DOHH2 (cell line): ENCODE results near the gene MCFD2.

Source experiments
- H3F3A ChIP-seq: fragments of 200-600 bp; sonication (generic), shearing (Covaris generic); 2 replicates; pipeline ENCODE4 v1.6.0; 2016; ENCODE audit warnings: antibody characterized with exemption, mild to moderate bottlenecking; ENCODE audit not compliant: control insufficient read depth, insufficient read depth
- H3K27ac ChIP-seq: fragments of 200-600 bp; sonication (generic); 2 replicates; pipeline ENCODE4 v1.5.1; 2014; ENCODE audit warnings: low read depth, mild to moderate bottlenecking, low read length, moderate library complexity
- H3K27me3 ChIP-seq: fragments of 200-600 bp; sonication (generic); 2 replicates; pipeline ENCODE4 v1.6.1; 2014; ENCODE audit warnings: mild to moderate bottlenecking, low read length, mixed read lengths; ENCODE audit not compliant: control insufficient read depth
- H3K36me3 ChIP-seq: fragments of 200-600 bp; sonication (generic); 2 replicates; pipeline ENCODE4 v1.6.1; 2014; ENCODE audit warnings: mild to moderate bottlenecking, low read length, moderate library complexity, mixed read lengths; ENCODE audit not compliant: control insufficient read depth
- H3K4me1 ChIP-seq: fragments of 200-600 bp; sonication (generic); 2 replicates; pipeline ENCODE4 v1.6.1; 2014; ENCODE audit warnings: mild to moderate bottlenecking, low read length, mixed read lengths; ENCODE audit not compliant: control insufficient read depth
- H3K4me2 ChIP-seq: fragments of 200-600 bp; sonication (generic); 2 replicates; pipeline ENCODE4 v1.6.0; 2014; ENCODE audit warnings: mild to moderate bottlenecking, low read length, moderate library complexity
- H3K4me3 ChIP-seq: fragments of 200-600 bp; sonication (generic); 2 replicates; pipeline ENCODE4 v1.5.1; 2014; ENCODE audit warnings: mild to moderate bottlenecking, low read length, mixed read lengths
- H3K79me2 ChIP-seq: fragments of 200-600 bp; sonication (generic); 2 replicates; pipeline ENCODE4 v1.6.1; 2014; ENCODE audit warnings: mild to moderate bottlenecking, low read length, mixed read lengths; ENCODE audit not compliant: control insufficient read depth
- H3K9me2 ChIP-seq: fragments of 200-600 bp; sonication (generic); replicated peaks from 2 replicates; pipeline ENCODE4 v1.6.1; 2014; ENCODE audit warnings: mild to moderate bottlenecking, low read length, mixed read lengths; ENCODE audit not compliant: control insufficient read depth
- H3K9me3 ChIP-seq: fragments of 200-600 bp; sonication (generic); 2 replicates; pipeline ENCODE4 v1.6.1; 2014; ENCODE audit warnings: antibody characterized with exemption, low read length, mixed read lengths; ENCODE audit not compliant: control insufficient read depth, insufficient read depth
- H4K20me1 ChIP-seq: fragments of 200-600 bp; sonication (generic); 2 replicates; pipeline ENCODE4 v1.6.0; 2014; ENCODE audit warnings: low read depth, mild to moderate bottlenecking, antibody characterized with exemption, low read length, moderate library complexity; ENCODE audit not compliant: control insufficient read depth, insufficient read depth
- CTCF ChIP-seq: fragments of 200-600 bp; sonication (generic); IDR thresholded peaks from one replicate; pipeline ENCODE4 v1.5.1; 2014; ENCODE audit warnings: antibody characterized with exemption, mild to moderate bottlenecking, low read depth, low read length; ENCODE audit not compliant: poor library complexity, severe bottlenecking
- EZH2phosphoT487 ChIP-seq: fragments of 200-600 bp; sonication (generic); IDR thresholded peaks from 2 replicates; pipeline ENCODE4 v1.6.1; 2017; ENCODE audit warnings: borderline replicate concordance, mild to moderate bottlenecking, antibody characterized with exemption, low read length, moderate library complexity, mixed read lengths

Gene MCFD2

DNA sequence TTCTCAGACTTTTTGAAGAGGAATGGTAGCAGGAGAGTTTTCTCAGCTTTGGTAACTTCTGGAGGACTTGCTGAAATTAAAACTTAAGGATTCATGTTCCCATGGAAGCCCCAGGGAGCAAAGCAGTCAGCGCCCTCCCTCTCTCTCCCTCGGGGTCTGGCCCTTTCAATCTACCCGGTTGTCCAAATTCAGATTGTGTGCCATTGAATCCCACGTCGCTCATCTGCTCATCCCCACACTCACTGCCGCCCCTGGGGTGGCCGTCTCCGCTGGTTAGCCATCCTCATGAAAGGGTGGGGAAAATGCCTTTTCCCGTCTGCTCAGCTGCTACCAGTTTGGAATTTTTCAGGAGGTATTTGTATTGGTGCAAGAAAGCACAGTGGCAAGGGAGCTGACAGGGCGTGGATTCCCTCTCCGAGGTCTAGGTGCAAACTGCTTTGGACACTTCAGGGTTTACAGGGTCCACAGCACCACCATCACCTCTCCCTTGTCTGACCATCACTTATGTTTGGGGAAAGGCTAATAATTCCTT lies 27.1 kb downstream of the MCFD2 start:
- no peak for TF ChIP-seq CTCF
- TF ChIP-seq EZH2phosphoT487 = no peak
- Histone ChIP-seq H3K9me2 (no peaks in the 10 kb centered on the region), H3F3A (no peaks in the 10 kb centered on the region), H3K4me1 (peaks cover 5% of the 10 kb centered on the region; the same call in 1 of the 2 replicates), H3K79me2 (no peaks in the 10 kb centered on the region), H4K20me1 (no peaks in the 10 kb centered on the region), H3K27ac (no peak overlapping the region), H3K4me2 (no peak overlapping the region; the same call in 1 of the 2 replicates), H3K36me3 (no peaks in the 10 kb centered on the region), H3K9me3 (no peaks in the 10 kb centered on the region), H3K4me3 (no peak overlapping the region), H3K27me3 (peaks cover 19% of the 10 kb centered on the region)

DNA sequence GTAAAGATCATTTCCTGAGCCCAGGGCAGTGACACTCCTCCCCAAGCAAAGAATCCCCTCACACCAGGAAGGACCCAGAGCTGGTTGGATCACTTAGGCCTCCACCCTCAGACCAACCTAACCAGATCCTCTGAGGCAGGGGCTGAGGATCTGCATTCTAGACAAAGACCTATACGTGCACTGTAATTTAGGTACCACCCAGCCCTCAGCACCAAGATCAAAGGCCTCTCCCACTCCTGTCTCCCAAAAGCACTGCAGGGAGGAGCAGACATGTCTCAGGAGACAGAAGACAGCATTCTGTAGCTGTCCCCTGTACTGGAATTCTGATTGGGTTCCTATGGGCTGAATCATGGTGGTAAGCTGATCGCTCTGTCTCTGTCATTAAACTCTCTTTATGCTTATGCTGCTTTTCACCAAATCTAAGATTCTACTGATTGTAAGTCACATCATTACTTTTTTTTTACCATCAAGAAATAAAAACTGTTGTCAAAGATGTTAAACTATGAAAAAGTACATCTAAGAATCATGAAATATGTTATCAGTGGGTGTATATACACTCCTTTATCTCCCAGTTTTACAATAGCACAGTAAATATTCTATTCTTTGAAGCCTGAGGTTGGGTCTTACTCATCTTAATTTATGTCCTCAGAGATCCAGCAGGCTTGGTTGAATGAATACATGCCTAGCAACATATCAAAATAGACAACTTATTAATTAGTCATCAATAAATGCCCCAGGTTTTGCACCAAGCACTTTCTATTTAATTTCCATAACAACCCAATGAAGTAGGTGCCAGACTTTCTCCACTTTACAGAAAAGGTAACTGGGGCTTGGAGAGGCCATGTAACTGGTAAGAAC lies 28.3 kb downstream of the MCFD2 start:
- H4K20me1 ChIP-seq = no peaks in the 10 kb centered on the region
- H3K27me3 ChIP-seq = peaks cover 24% of the 10 kb centered on the region
- peaks cover 5% of the 10 kb centered on the region; the same call in 1 of the 2 replicates for H3K4me1 ChIP-seq
- H3K4me2 ChIP-seq = no peak overlapping the region
- no peak overlapping the region for H3K27ac ChIP-seq
- H3K9me3 ChIP-seq = no peaks in the 10 kb centered on the region
- no peaks in the 10 kb centered on the region for H3K9me2 ChIP-seq
- H3K4me3 ChIP-seq = no peak overlapping the region
- TF ChIP-seq EZH2phosphoT487 = no peak
- no peak for TF ChIP-seq CTCF
- no peaks in the 10 kb centered on the region for H3K79me2 ChIP-seq
- H3F3A ChIP-seq = no peaks in the 10 kb centered on the region
- no peaks in the 10 kb centered on the region for H3K36me3 ChIP-seq

DNA sequence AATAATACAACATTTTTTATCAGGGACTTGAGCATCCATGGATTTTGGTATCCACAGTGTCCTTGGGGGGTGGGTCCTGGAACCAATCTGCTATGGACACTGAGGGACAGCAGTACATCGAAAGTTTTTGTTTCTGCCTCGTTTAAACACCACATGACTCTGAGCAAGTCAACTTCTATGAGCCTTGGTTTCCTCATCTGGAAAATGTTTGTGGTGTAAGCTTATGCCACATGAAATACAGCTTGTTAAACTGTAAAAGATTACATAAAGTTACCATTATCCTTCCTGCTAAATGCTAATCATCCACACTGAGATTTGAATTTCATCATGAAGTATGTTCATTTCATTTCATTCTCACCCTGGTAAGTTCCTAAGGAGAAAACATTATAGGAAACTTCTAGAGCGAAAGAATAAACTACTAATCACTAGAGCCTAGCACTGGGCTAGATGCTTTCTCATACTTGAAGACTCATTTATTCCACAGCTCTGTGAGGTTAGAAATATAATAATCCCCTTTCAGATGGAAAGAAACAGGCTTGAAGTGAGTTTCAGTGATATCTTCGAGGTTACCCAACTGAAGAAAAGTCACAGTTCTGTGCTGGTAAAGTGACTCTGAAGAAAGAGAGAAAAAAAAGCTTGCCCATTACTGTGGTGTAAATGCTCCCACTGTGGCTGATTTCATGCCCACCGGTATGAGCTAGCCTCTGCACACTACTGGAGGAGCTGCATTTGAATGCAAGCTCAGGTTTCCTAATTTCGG lies 29.2 kb downstream of the MCFD2 start:
- no peak overlapping the region for H3K4me2 ChIP-seq
- H3K79me2 ChIP-seq = no peaks in the 10 kb centered on the region
- no peaks in the 10 kb centered on the region; the same call in 1 of the 2 replicates for H3K4me1 ChIP-seq
- TF ChIP-seq CTCF = no peak
- TF ChIP-seq EZH2phosphoT487 = no peak
- H3K27ac ChIP-seq = no peak overlapping the region
- no peak overlapping the region for H3K4me3 ChIP-seq
- H3K36me3 ChIP-seq = no peaks in the 10 kb centered on the region
- H3F3A ChIP-seq = no peaks in the 10 kb centered on the region
- H4K20me1 ChIP-seq = no peaks in the 10 kb centered on the region
- H3K9me2 ChIP-seq = no peaks in the 10 kb centered on the region
- peaks cover 24% of the 10 kb centered on the region for H3K27me3 ChIP-seq
- H3K9me3 ChIP-seq = no peaks in the 10 kb centered on the region
